Liver (tissue), 3 donors: Measurements from ENCODE around the gene ZKSCAN3.

Experiments used
- ATF3 ChIP-seq: IDR thresholded peaks from 2 replicates; pipeline ENCODE4 v1.6.1; 2016; ENCODE audit warnings: antibody characterized with exemption
- CTCF ChIP-seq: fragments of 150-350 bp; IDR thresholded peaks from 2 replicates; pipeline ENCODE4 v1.5.1; 2017; ENCODE audit warnings: improper control_type of control experiment, low read depth, low read length; ENCODE audit not compliant: missing input control
- EGR1 ChIP-seq, 2 donors: IDR thresholded peaks; 2 replicates each; pipeline ENCODE4 v1.6.1; 2016 to 2018; ENCODE audit warnings: antibody characterized with exemption in 2 of 2, low read depth in 2 of 2
- FOXA1 ChIP-seq: IDR thresholded peaks from 2 replicates; pipeline ENCODE4 v1.6.1; 2016; ENCODE audit warnings: antibody characterized with exemption
- HNF4G ChIP-seq: IDR thresholded peaks from 2 replicates; pipeline ENCODE4 v1.6.1; 2016; ENCODE audit warnings: antibody characterized with exemption
- JUND ChIP-seq, 2 donors: IDR thresholded peaks; 2 replicates each; pipeline ENCODE4 v1.6.1; 2016; ENCODE audit warnings: antibody characterized with exemption in 2 of 2
- MAX ChIP-seq: IDR thresholded peaks from 2 replicates; pipeline ENCODE4 v1.6.1; 2016; ENCODE audit warnings: antibody characterized with exemption
- RAD21 ChIP-seq, 2 donors: IDR thresholded peaks; 2 replicates each; pipeline ENCODE4 v1.6.1; 2016; ENCODE audit warnings: antibody characterized with exemption in 2 of 2, mild to moderate bottlenecking in 2 of 2
- REST ChIP-seq: IDR thresholded peaks from 2 replicates; pipeline ENCODE4 v1.6.1; 2016; ENCODE audit warnings: antibody characterized with exemption, mild to moderate bottlenecking
- RXRA ChIP-seq, 2 donors: IDR thresholded peaks; 2 replicates each; pipeline ENCODE4 v1.6.1; 2017 to 2018; ENCODE audit warnings: antibody characterized with exemption in 2 of 2, mild to moderate bottlenecking in 1 of 2
- SP1 ChIP-seq: IDR thresholded peaks from 2 replicates; pipeline ENCODE4 v1.6.1; 2018; ENCODE audit warnings: antibody characterized with exemption, mild to moderate bottlenecking
- TAF1 ChIP-seq: conservative IDR thresholded peaks from 2 replicates; pipeline ENCODE4 v1.6.1; 2016; ENCODE audit warnings: antibody characterized with exemption, mild to moderate bottlenecking
- YY1 ChIP-seq: IDR thresholded peaks from 2 replicates; pipeline ENCODE4 v1.6.1; 2016; ENCODE audit warnings: antibody characterized with exemption, mild to moderate bottlenecking
- ZBTB33 ChIP-seq: IDR thresholded peaks from 2 replicates; pipeline ENCODE4 v1.6.1; 2016; ENCODE audit warnings: antibody characterized with exemption
- donor health status: healthy.
- donor health status: healthy.

GRCh38 chr6:28340310-28341095, 9.2 kb upstream of the ZKSCAN3 start:
- TF ChIP-seq CTCF = no peak
- no peak for TF ChIP-seq MAX
- no peak for TF ChIP-seq TAF1
- TF ChIP-seq JUND (IDR thresholded peaks at IDR 0.05) = no peak
- TF ChIP-seq RAD21 (IDR thresholded peaks at IDR 0.05) = no peak
- no peak for TF ChIP-seq REST
- no peak for TF ChIP-seq ZBTB33
- no peak for TF ChIP-seq EGR1 (IDR thresholded peaks at IDR 0.05; ENCODE audit: low read depth in 2 of 2)
- no peak for TF ChIP-seq HNF4G
- no peak for TF ChIP-seq FOXA1
- no peak for TF ChIP-seq RXRA (IDR thresholded peaks at IDR 0.05)
- no peak for TF ChIP-seq ATF3
- no peak for TF ChIP-seq SP1
- TF ChIP-seq YY1 = no peak
